Activated naive CD8-positive, alpha-beta T cell treated with anti-CD3 and anti-CD28 coated beads for 36 hours (primary cell): ENCODE results near the gene CYP11A1. TPM values are rescaled to one million over a fixed set of nuclear protein-coding genes. Genes with fewer than 3 reads are reported as not detected.

ENCODE experiments used
- DNase-seq: peaks from one replicate; pipeline ENCODE4 v3.0.0; 2021
- H3K27ac Mint-ChIP-seq: one replicate; pipeline ENCODE4 v1.8.0; 2022; ENCODE audit warnings: mild to moderate bottlenecking, moderate library complexity, mixed read lengths
- H3K27me3 Mint-ChIP-seq: one replicate; pipeline ENCODE4 v1.8.0; 2022; ENCODE audit warnings: mild to moderate bottlenecking, mixed read lengths
- H3K36me3 Mint-ChIP-seq: one replicate; pipeline ENCODE4 v1.8.0; 2021; ENCODE audit warnings: mild to moderate bottlenecking, mixed read lengths
- H3K4me1 Mint-ChIP-seq: one replicate; pipeline ENCODE4 v1.8.0; 2021; ENCODE audit warnings: mixed read lengths
- H3K4me3 Mint-ChIP-seq: one replicate; pipeline ENCODE4 v1.8.0; 2022; ENCODE audit warnings: mild to moderate bottlenecking, moderate library complexity, mixed read lengths
- H3K9me3 Mint-ChIP-seq: one replicate; pipeline ENCODE4 v1.8.0; 2022; ENCODE audit warnings: mixed read lengths
- total RNA-seq, 2 experiments: library from RNA; stranded (reverse); gene quantifications; one replicate each; pipeline ENCODE4 v1.2.3, GENCODE V29; 2021

Gene CYP11A1
- total RNA-seq, 2 experiments from 2014 or later = 0.30 to 0.31 TPM

- Mint-ChIP-seq H3K27me3 (peaks cover 50% of the 10 kb centered on the region), H3K9me3 (no peaks in the 10 kb centered on the region), H3K4me3 (no peak overlapping the region), H3K27ac (no peak overlapping the region), H3K4me1 (no peaks in the 10 kb centered on the region), H3K36me3 (no peaks in the 10 kb centered on the region)
- no peak for DNase-seq
Measured at GRCh38 chr15:74305687-74306086, 61.8 kb downstream of the CYP11A1 start.

DNA sequence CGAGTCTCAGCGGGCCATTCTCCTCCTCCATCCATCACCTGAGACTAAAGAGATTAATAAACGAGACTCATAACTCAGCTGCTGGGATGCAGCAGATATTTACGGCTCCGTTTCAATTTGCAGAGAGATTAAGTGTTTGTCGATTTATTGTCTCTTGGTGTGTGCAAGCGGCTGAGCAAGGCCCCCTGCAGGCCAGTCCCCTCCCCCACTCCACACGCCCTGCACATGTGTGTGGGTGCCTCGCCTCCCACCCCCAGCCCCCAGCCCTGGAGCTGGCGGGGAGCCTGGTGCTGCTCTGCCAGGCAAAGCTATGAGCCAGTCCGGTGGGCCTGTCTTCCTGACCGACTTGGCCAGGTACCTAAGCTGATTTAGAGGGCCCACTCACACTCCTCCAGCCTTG, 63.0 kb downstream of the CYP11A1 start:
- Mint-ChIP-seq H3K4me1 (no peaks in the 10 kb centered on the region), H3K9me3 (no peaks in the 10 kb centered on the region), H3K27me3 (peaks cover 53% of the 10 kb centered on the region), H3K4me3 (no peak overlapping the region), H3K36me3 (no peaks in the 10 kb centered on the region), H3K27ac (no peak overlapping the region)
- no peak for DNase-seq

DNA sequence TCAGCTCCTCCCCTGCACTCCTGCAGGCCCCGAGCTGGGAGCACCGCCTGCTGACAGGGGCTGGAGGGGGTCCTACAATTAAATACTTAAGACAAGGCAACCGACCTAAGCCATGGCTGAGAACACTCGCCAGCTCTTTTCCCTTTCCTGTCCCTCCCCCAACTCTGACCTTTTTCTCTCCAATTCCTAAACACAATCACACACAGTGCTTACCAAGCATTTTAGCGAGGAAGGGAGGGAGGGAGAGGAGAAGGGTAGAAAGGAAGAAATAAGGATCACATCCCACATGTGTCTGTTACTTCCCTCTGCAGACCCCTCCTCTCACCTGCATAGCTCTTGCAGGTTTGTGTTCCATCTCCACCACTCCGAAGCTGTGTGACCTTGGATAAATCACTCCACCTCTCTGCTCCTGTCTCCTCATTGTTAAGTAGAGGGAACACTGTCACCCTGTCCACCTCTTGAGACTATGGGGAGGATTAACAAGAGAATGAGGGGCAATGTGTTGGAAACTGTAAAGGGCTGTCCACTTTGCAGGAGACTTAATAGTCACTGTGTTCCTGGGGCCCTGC, 63.6 kb downstream of the CYP11A1 start:
- no peaks in the 10 kb centered on the region for H3K4me1 Mint-ChIP-seq
- DNase-seq = no peak
- no peak overlapping the region for H3K27ac Mint-ChIP-seq
- no peak overlapping the region for H3K4me3 Mint-ChIP-seq
- no peaks in the 10 kb centered on the region for H3K9me3 Mint-ChIP-seq
- peaks cover 53% of the 10 kb centered on the region for H3K27me3 Mint-ChIP-seq
- no peaks in the 10 kb centered on the region for H3K36me3 Mint-ChIP-seq

DNA sequence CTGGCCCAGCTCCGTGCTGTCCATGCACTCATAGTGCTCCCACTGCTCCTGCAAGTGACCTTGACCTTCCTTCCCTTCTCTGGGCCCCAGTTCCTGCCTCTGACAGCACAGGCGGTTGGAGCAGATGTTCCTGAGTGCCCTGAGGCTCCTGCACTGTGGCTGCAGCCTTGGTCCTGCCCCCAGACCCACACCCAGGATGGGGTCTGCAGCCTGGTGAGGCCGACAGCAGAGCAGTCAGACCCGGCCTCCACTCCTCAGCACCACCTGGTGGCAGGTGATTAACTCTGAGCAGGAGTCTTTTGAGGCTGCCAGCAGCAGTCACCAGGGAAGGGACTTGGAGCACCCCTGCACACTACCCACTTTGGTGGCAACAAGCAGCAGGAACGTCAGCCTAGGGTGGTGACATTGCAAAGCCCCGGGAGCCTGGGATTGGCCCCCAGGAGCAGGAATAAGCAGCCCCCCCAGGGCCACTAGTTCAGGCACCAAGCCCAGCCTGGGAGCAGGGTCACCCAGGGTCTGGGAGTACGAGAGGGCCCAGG, 64.6 kb downstream of the CYP11A1 start:
- DNase-seq = peak; percentile 41
- H3K27ac Mint-ChIP-seq = no peak overlapping the region
- no peaks in the 10 kb centered on the region for H3K4me1 Mint-ChIP-seq
- H3K27me3 Mint-ChIP-seq = peaks cover 53% of the 10 kb centered on the region
- no peak overlapping the region for H3K4me3 Mint-ChIP-seq
- H3K36me3 Mint-ChIP-seq = no peaks in the 10 kb centered on the region
- no peaks in the 10 kb centered on the region for H3K9me3 Mint-ChIP-seq

DNA sequence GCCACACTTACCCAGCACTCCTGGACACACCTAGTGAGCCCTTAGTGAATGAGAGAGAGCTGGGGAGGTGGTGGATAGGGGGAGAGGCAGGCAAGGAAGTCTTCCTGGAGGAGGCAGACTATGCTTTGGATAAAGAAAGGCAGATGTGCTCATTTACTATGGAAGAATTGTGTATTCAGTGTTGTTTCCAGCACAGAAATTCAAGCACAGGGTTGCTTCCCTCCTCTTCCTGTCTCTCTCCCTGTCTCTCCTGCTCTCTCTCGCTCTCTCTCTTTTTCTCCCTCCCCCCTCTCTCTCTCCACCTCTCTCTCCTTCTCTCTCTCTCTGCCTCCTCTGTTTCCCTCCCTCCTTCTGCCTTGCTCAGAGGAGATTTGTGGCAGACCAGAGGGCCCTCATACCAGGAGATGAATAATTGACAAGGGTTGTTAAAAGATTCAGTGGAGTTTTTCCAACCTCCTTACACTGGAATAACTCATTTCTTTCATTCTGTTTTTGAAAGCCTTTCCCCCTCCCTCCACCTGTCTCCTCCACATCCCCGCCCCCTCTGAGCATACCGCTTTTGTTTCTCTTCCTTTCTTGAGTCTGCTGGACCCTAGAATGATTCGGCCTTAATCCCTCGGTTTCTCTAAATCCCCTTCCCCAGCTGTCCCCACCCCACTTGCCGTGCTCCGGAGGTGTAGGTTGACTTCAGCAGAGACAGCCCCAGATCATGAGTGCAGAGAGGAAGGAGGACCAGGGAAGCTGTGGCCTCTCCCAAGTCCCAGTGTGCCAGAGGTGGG, 65.7 kb downstream of the CYP11A1 start:
- no peak for DNase-seq
- no peaks in the 10 kb centered on the region for H3K9me3 Mint-ChIP-seq
- H3K36me3 Mint-ChIP-seq = no peaks in the 10 kb centered on the region
- H3K27ac Mint-ChIP-seq = no peak overlapping the region
- H3K27me3 Mint-ChIP-seq = peaks cover 48% of the 10 kb centered on the region
- no peaks in the 10 kb centered on the region for H3K4me1 Mint-ChIP-seq
- no peak overlapping the region for H3K4me3 Mint-ChIP-seq

DNA sequence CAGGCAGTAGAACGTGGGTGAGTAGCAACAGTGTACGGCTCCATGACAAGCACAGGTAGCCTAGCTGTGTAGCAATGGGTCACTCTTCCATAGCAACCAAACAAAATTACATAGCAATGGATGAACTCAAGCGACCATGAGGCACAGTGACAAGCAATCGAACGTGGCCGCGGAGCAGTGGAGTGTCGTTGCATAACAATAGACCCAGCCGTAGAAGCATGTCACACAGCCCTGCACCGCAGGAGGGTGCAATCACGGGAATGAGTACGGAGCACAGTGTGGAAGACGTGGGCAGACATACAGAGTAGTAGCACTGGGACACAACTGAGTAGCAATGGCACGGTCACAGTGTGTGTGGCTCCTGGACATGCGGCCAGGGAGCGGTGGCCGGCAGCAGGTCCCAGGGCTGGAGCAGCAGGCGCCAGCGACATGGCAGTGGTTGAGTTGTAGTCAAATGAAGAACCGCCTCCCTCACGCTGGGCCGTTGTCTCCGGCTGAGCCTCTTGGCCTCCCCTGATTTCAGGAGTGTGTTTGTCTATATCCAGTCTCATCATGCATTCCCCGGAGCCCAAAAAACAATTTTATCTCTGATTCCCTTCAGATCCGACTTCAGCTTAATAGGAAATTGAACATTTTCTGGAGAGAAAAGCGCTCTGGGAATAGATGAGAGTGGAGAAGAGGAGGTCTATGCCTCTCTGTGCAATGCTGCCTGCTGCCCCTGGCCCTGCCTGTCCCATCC, 67.2 kb downstream of the CYP11A1 start:
- Mint-ChIP-seq H3K4me1 (no peaks in the 10 kb centered on the region), H3K9me3 (no peaks in the 10 kb centered on the region), H3K27ac (no peak overlapping the region), H3K27me3 (peaks cover 40% of the 10 kb centered on the region), H3K4me3 (no peak overlapping the region), H3K36me3 (no peaks in the 10 kb centered on the region)
- no peak for DNase-seq

- H3K4me1 Mint-ChIP-seq = no peaks in the 10 kb centered on the region
- H3K27me3 Mint-ChIP-seq = peaks cover 25% of the 10 kb centered on the region
- H3K9me3 Mint-ChIP-seq = no peaks in the 10 kb centered on the region
- no peaks in the 10 kb centered on the region for H3K36me3 Mint-ChIP-seq
- DNase-seq = no peak
- H3K27ac Mint-ChIP-seq = no peak overlapping the region
- H3K4me3 Mint-ChIP-seq = no peak overlapping the region
Measured at GRCh38 chr15:74297887-74298286, 69.6 kb downstream of the CYP11A1 start.

- peaks cover 21% of the 10 kb centered on the region for H3K27me3 Mint-ChIP-seq
- peaks cover 1% of the 10 kb centered on the region for H3K9me3 Mint-ChIP-seq
Measured at GRCh38 chr15:74295800-74296199, 71.6 kb downstream of the CYP11A1 start.

DNA sequence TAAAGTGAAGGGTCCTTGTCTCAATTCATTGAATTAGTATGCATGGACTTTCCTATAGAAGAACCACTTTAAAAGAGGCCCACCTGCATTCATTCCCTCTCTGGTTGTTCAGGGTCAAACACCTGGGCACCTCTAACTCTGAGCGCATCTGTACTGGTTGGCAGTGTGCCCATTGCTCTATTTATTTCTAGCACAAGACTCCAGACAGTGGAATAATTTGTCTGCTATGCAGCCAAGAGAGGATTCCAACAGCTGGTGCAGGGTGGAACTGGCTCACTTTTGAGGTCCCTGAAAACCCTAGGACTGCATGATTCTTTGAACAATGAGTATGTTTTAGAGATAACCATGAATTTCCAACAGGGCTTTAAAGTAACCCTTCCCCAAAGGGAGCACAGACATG, 73.4 kb downstream of the CYP11A1 start:
- Mint-ChIP-seq H3K36me3 (no peaks in the 10 kb centered on the region), H3K4me1 (peaks cover 10% of the 10 kb centered on the region), H3K27ac (no peak overlapping the region), H3K9me3 (peaks cover 1% of the 10 kb centered on the region), H3K27me3 (peaks cover 28% of the 10 kb centered on the region), H3K4me3 (no peak overlapping the region)
- no peak for DNase-seq

More at GRCh38 chr15:74295800-74296199, 71.6 kb downstream of the CYP11A1 start:
- Mint-ChIP-seq H3K4me3 (no peak overlapping the region), H3K4me1 (peaks cover 6% of the 10 kb centered on the region), H3K36me3 (no peaks in the 10 kb centered on the region), H3K27ac (no peak overlapping the region)
- no peak for DNase-seq

GRCh38 chr15:74293021-74293810, 74.2 kb downstream of the CYP11A1 start:
- Mint-ChIP-seq H3K27me3 (peaks cover 28% of the 10 kb centered on the region), H3K4me3 (no peak overlapping the region)
- DNase-seq = no peak

DNA sequence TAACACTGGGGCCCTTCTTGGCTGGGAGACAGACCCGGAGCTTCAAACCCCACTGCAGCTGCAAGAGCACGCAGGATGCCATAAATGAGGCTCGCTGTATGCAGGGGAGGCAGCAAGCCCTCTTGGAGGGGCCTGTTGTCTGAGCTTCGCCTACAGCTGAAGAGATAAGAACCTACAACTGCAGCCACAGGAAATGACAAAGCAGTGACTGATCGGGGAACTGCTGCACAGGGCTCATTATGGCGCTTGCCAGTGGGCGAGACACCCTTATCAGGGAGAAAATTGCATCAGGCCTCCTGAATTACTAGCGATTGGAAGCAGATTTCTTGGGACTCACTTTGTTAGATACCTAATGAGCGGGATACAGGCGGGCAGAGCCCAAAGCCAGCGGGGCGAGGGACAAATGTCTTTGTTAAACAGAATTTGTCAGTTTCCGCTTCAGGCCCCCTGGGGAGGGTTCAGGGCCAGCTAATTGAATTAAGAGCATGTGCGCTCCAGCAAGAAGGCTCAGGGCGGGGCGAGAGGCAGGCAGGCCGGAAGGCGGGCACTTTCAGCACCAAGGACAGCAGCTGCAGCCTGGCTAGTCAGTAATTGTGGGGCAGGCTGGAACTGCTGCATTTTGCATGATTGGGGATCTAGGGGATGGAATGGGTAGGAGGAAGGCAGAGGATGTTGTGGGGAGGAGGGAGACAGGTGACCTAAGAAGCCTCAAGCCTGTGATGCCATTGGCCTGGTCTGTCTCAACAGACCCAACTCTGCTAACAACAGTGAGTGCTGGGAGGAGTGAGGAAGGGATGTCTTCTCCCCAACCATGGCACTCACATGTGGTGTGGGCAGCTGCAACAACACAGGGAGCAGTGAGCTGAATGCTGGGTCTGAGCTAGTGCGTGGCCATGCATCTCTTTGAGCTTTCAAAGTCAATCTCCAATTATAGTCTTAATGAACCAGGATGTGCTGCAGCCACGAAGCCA, 76.1 kb downstream of the CYP11A1 start:
- Mint-ChIP-seq H3K4me3 (no peak overlapping the region), H3K9me3 (peaks cover 1% of the 10 kb centered on the region), H3K4me1 (peaks cover 10% of the 10 kb centered on the region), H3K27me3 (peaks cover 32% of the 10 kb centered on the region), H3K27ac (peak overlapping the region; percentile 73), H3K36me3 (no peaks in the 10 kb centered on the region)
- DNase-seq = peak; percentile 82

More at GRCh38 chr15:74293021-74293810, 74.2 kb downstream of the CYP11A1 start:
- Mint-ChIP-seq H3K4me1 (peaks cover 10% of the 10 kb centered on the region), H3K36me3 (no peaks in the 10 kb centered on the region), H3K9me3 (peaks cover 1% of the 10 kb centered on the region), H3K27ac (no peak overlapping the region)

DNA sequence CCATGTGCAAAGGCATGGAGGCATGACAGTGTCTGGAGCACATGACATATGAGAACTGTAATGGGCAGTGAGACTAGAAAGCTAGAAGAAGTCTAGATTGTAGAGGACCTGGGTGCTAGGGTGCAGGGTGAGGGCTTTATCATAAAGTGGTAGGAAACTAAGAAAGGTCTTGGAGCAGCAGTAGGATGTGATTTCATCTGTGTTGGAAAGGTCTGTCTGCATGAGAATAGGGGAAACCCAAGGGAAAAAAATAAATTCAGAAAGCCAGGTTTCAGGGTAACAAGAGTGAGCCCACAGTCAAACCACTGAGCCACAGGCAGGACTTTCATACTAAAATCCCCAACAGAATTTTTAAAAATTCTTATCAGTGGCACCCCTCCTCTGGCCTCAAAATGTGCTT, 76.8 kb downstream of the CYP11A1 start:
- Mint-ChIP-seq H3K4me3 (no peak overlapping the region), H3K36me3 (no peaks in the 10 kb centered on the region), H3K27me3 (peaks cover 35% of the 10 kb centered on the region), H3K9me3 (peaks cover 1% of the 10 kb centered on the region), H3K27ac (peak overlapping the region; percentile 73), H3K4me1 (peaks cover 10% of the 10 kb centered on the region)
- DNase-seq = no peak

DNA sequence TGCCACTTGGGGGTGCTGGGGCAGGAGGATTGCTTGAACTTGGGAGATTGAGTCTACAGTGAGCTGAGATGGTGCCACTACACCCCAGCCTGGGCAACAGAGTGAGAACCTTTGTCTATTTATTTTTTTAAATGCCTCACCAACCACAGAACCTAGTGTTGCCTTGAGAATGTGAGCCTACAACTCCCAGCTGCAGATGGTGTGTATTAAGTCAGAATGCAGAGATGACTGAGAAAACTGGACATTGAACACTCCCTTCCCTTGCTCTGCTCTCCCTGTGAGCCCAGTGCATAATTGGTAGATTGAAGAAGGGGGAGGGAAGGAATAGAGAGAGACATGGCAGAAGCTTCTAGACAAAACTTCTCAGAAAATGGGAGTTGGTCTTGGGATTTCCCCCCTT, 77.8 kb downstream of the CYP11A1 start:
- Mint-ChIP-seq H3K4me1 (peaks cover 10% of the 10 kb centered on the region), H3K27ac (no peak overlapping the region), H3K9me3 (peaks cover 1% of the 10 kb centered on the region), H3K4me3 (no peak overlapping the region), H3K36me3 (no peaks in the 10 kb centered on the region), H3K27me3 (peaks cover 35% of the 10 kb centered on the region)
- no peak for DNase-seq
